KMS-11 (cell line): Measurements from ENCODE around the gene SMARCA4.

Experiments
- H2AFZ ChIP-seq: fragments of 200-600 bp; sonication (generic); 2 replicates; pipeline ENCODE4 v1.6.1; 2016; ENCODE audit warnings: antibody characterized with exemption, mixed run types, low read depth
- H3K27ac ChIP-seq: fragments of 200-600 bp; sonication (generic); 2 replicates; pipeline ENCODE4 v1.6.1; 2016; ENCODE audit warnings: mild to moderate bottlenecking, mixed run types
- H3K27me3 ChIP-seq: fragments of 200-600 bp; sonication (generic); 2 replicates; pipeline ENCODE4 v1.6.1; 2017; ENCODE audit warnings: mild to moderate bottlenecking, low read depth, mixed run types, moderate library complexity; ENCODE audit not compliant: insufficient read depth
- H3K36me3 ChIP-seq: fragments of 200-600 bp; sonication (generic); 2 replicates; pipeline ENCODE4 v1.6.1; 2017; ENCODE audit warnings: mild to moderate bottlenecking, mixed run types; ENCODE audit not compliant: insufficient read depth
- H3K4me1 ChIP-seq: fragments of 200-600 bp; sonication (generic); 2 replicates; pipeline ENCODE4 v1.6.1; 2016; ENCODE audit warnings: mild to moderate bottlenecking, low read depth, mixed run types; ENCODE audit not compliant: poor library complexity, severe bottlenecking
- H3K4me2 ChIP-seq: fragments of 200-600 bp; sonication (generic); 2 replicates; pipeline ENCODE4 v1.7.0; 2016; ENCODE audit warnings: mild to moderate bottlenecking, mixed run types
- H3K4me3 ChIP-seq: fragments of 200-600 bp; sonication (generic); IDR thresholded peaks from 2 replicates; pipeline ENCODE4 v1.6.1; 2017; ENCODE audit warnings: low read depth, low read length, mixed read lengths; ENCODE audit not compliant: insufficient read depth
- H3K79me2 ChIP-seq: fragments of 200-600 bp; sonication (generic); 2 replicates; pipeline ENCODE4 v1.6.1; 2016; ENCODE audit warnings: low read depth, mixed run types; ENCODE audit not compliant: insufficient read depth
- H3K9ac ChIP-seq: fragments of 200-600 bp; sonication (generic); 2 replicates; pipeline ENCODE4 v1.6.1; 2016; ENCODE audit warnings: mild to moderate bottlenecking, mixed run types
- H4K20me1 ChIP-seq: fragments of 200-600 bp; sonication (generic); 2 replicates; pipeline ENCODE4 v1.6.1; 2016; ENCODE audit warnings: mild to moderate bottlenecking, mixed run types; ENCODE audit not compliant: insufficient read depth
- CTCF ChIP-seq: fragments of 200-600 bp; sonication (generic); conservative IDR thresholded peaks from 2 replicates; pipeline ENCODE4 v1.6.1; 2017; ENCODE audit warnings: low read depth, mild to moderate bottlenecking, antibody characterized with exemption, low read length, moderate library complexity, mixed read lengths

The SMARCA4 gene

GRCh38 chr19:10961073-10961860 is 437 bp downstream of the SMARCA4 start:
- H3K4me3 ChIP-seq = no peak overlapping the region
- H3K79me2 ChIP-seq = peaks cover 51% of the 10 kb centered on the region
- peak overlapping the region; percentile 22; the same call in 1 of the 2 replicates for H2AFZ ChIP-seq
- peak overlapping the region; percentile 76 for H3K9ac ChIP-seq
- peak overlapping the region; percentile 81 for H3K4me2 ChIP-seq
- no peaks in the 10 kb centered on the region for H3K36me3 ChIP-seq
- peak overlapping the region; percentile 55 for H3K27ac ChIP-seq
- peaks cover 14% of the 10 kb centered on the region; the same call in 1 of the 2 replicates for H4K20me1 ChIP-seq
- H3K4me1 ChIP-seq = peaks cover 43% of the 10 kb centered on the region
- no peak for TF ChIP-seq CTCF
- H3K27me3 ChIP-seq = no peaks in the 10 kb centered on the region

GRCh38 chr19:10962863-10963262 is 2.0 kb downstream of the SMARCA4 start:
- Histone ChIP-seq H3K9ac (no peak overlapping the region), H3K36me3 (no peaks in the 10 kb centered on the region), H3K4me3 (no peak overlapping the region), H3K79me2 (peaks cover 67% of the 10 kb centered on the region), H3K4me2 (peak overlapping the region; percentile 81; the same call in 1 of the 2 replicates), H3K27me3 (no peaks in the 10 kb centered on the region), H3K27ac (no peak overlapping the region; the same call in 1 of the 2 replicates), H4K20me1 (peaks cover 14% of the 10 kb centered on the region), H3K4me1 (peaks cover 43% of the 10 kb centered on the region), H2AFZ (no peak overlapping the region)
- TF ChIP-seq CTCF = no peak

GRCh38 chr19:10963865-10964264 is 3.0 kb downstream of the SMARCA4 start:
- H3K36me3 ChIP-seq = no peaks in the 10 kb centered on the region
- TF ChIP-seq CTCF = no peak
- H3K9ac ChIP-seq = no peak overlapping the region
- H3K4me2 ChIP-seq = peak overlapping the region; percentile 81
- H3K27ac ChIP-seq = peak overlapping the region; percentile 12; the same call in 1 of the 2 replicates
- H2AFZ ChIP-seq = no peak overlapping the region
- H3K79me2 ChIP-seq = peaks cover 77% of the 10 kb centered on the region
- H3K27me3 ChIP-seq = no peaks in the 10 kb centered on the region
- H3K4me3 ChIP-seq = no peak overlapping the region
- peaks cover 17% of the 10 kb centered on the region for H4K20me1 ChIP-seq
- H3K4me1 ChIP-seq = peaks cover 47% of the 10 kb centered on the region

GRCh38 chr19:10964903-10965302 is 4.1 kb downstream of the SMARCA4 start:
- Histone ChIP-seq H4K20me1 (peaks cover 23% of the 10 kb centered on the region), H2AFZ (no peak overlapping the region), H3K4me3 (no peak overlapping the region), H3K9ac (no peak overlapping the region), H3K79me2 (peaks cover 87% of the 10 kb centered on the region), H3K27me3 (no peaks in the 10 kb centered on the region), H3K4me1 (peaks cover 41% of the 10 kb centered on the region), H3K36me3 (no peaks in the 10 kb centered on the region), H3K27ac (no peak overlapping the region), H3K4me2 (no peak overlapping the region)
- no peak for TF ChIP-seq CTCF
